Body of pancreas (tissue), 4 donors: ENCODE data around the gene RBMS2.

ENCODE experiments used
- CTCF ChIP-seq, 7 experiments: fragments of 450-650 bp in 4 of 7; fragments of 200-600 bp in 3 of 7; sonication (generic) in 3 of 7; IDR thresholded peaks; one replicate each; pipeline ENCODE4 v1.5.1; 2016 to 2019; ENCODE audit warnings: antibody characterized with exemption in 7 of 7
- POLR2A ChIP-seq, 3 donors: fragments of 450-650 bp; IDR thresholded peaks; one replicate each; pipeline ENCODE4 v1.6.1; 2016; ENCODE audit warnings: antibody characterized with exemption in 3 of 3, mild to moderate bottlenecking in 2 of 3

GRCh38 chr12:56636675-56637540 lies 115.3 kb downstream of the RBMS2 start:
- TF ChIP-seq CTCF (IDR thresholded peaks at IDR 0.05) (peak; percentile 40 to 77 (median 71)), POLR2A (IDR thresholded peaks at IDR 0.05) (peak in 2 of 3 donors; percentile 43 to 51)
